Measurements from ENCODE around the gene KCND2.

Gene KCND2

DNA sequence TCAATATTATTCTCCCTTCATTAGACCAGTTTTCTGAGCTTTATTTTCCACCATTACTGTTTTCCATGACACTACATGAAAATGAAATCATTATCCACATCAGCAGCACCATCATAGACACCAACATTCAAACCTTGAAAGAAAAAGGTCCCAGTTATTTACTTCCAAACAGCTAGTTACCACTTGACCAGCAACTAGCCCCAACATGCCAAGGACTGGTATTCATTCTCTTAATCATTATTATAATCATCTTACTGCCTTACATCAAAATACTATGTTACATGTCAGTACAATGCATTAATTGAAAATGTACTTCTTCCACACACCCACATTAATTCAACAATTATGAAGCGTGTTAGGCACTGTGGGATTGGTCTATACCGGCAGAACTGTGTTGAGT lies 385.5 kb downstream of the KCND2 start:
- DNase-seq (ENCODE audit: insufficient read length, low spot score) (no peak), FAIRE-seq (no peak)
- TF ChIP-seq, protein P1, sequence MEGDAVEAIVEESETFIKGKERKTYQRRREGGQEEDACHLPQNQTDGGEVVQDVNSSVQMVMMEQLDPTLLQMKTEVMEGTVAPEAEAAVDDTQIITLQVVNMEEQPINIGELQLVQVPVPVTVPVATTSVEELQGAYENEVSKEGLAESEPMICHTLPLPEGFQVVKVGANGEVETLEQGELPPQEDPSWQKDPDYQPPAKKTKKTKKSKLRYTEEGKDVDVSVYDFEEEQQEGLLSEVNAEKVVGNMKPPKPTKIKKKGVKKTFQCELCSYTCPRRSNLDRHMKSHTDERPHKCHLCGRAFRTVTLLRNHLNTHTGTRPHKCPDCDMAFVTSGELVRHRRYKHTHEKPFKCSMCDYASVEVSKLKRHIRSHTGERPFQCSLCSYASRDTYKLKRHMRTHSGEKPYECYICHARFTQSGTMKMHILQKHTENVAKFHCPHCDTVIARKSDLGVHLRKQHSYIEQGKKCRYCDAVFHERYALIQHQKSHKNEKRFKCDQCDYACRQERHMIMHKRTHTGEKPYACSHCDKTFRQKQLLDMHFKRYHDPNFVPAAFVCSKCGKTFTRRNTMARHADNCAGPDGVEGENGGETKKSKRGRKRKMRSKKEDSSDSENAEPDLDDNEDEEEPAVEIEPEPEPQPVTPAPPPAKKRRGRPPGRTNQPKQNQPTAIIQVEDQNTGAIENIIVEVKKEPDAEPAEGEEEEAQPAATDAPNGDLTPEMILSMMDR (IDR thresholded peaks at IDR 0.05; ENCODE audit: insufficient read depth, missing control alignments), result no peak

- DNase-seq (ENCODE audit: insufficient read length, low spot score) (no peak), FAIRE-seq (no peak)
- TF ChIP-seq, protein P1 (IDR thresholded peaks at IDR 0.05; ENCODE audit: insufficient read depth, missing control alignments), result no peak
Observed at GRCh38 chr7:120662291-120662690, 389.3 kb downstream of the KCND2 start.

GRCh38 chr7:120665068-120665467 lies 392.1 kb downstream of the KCND2 start:
- TF ChIP-seq, protein P1 (IDR thresholded peaks at IDR 0.05; ENCODE audit: insufficient read depth, missing control alignments), result no peak
- DNase-seq (ENCODE audit: insufficient read length, low spot score), result no peak
- FAIRE-seq, result no peak

GRCh38 chr7:120675076-120675475 lies 402.1 kb downstream of the KCND2 start:
- no peak for DNase-seq (ENCODE audit: insufficient read length, low spot score)
- TF ChIP-seq, protein P1 (IDR thresholded peaks at IDR 0.05; ENCODE audit: insufficient read depth, missing control alignments), result no peak
- no peak for FAIRE-seq

DNA sequence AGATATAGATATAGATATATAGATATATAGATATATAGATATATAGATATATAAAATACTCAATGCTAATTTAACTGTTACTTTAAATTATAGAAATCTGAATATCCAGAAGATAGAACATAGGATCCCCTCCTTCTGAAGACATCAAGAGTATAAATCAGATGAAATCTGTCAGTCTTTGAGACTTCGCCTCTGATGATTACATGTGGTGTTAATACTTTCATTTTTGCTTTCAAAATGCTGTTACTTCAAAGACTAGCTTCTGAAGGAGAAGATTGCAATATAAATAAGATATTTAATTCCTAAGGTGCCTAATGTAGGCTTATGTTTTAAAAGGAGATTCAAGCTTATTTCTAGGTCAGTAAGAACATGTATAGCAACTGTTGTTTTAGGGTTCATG lies 404.6 kb downstream of the KCND2 start:
- DNase-seq (ENCODE audit: insufficient read length, low spot score) (no peak), FAIRE-seq (no peak)
- TF ChIP-seq, protein P1 (IDR thresholded peaks at IDR 0.05; ENCODE audit: insufficient read depth, missing control alignments), result no peak

DNA sequence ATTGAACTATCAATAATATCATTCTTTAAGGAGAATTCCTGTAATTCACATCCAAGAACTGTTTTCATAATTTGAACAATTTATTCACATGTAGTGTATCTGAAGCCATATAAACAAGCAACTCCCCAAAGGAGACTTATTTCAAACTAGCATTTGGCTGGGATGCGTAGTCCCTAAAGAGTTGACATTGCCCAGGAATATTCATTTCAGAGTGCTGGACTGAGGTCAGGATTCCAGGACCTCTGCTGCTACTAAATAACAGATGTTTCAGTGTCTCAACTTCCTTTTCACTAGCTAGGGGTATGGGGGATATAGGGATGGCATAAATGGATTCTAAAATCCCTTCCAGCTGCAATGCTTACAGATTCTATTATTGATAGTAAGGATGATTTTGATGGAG lies 408.0 kb downstream of the KCND2 start:
- FAIRE-seq (no peak), DNase-seq (ENCODE audit: insufficient read length, low spot score) (no peak)
- TF ChIP-seq, protein P1 (IDR thresholded peaks at IDR 0.05; ENCODE audit: insufficient read depth, missing control alignments), result no peak

DNA sequence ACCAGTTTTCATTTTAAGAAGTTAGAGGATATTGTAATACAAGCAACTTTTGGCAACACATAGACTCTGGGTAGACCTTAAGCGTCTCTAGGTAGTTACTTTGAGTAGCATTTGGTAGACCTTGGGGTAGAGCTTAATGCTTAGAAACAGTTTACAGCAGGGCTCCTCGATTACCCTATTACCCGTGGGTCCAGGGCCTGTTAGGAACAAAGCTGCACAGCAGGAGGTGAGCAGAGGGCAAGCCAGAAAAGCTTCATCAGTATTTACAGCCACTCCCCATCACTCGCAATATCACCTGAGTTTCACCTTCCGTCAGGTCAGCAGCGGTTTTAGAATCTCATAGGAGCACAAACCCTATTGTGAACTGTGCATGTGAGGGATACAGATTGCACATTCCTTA lies 411.5 kb downstream of the KCND2 start:
- no peak for FAIRE-seq
- TF ChIP-seq, protein P1 (IDR thresholded peaks at IDR 0.05; ENCODE audit: insufficient read depth, missing control alignments), result no peak

More for the DNA sequence above, 411.5 kb downstream of the KCND2 start:
- no peak for DNase-seq (ENCODE audit: insufficient read length, low spot score)
